HEK293T (cell line): ENCODE measurements around the gene GAB2.
"Not testable (repeated sequence)": the region's sequence is repeated elsewhere in the genome, so short reads cannot be mapped to it uniquely, and the experiment has no call there.

Experiments
- CTCF ChIA-PET: fragments of 350-600 bp; formaldehyde crosslinking; extraction: SDS; loops from one replicate; lab custom pipeline; 2021; ENCODE audit warnings: antibody characterized with exemption, inconsistent platforms; lab: Yijun Ruan, JAX
- POLR2A ChIA-PET: fragments of 350-600 bp; formaldehyde crosslinking; extraction: SDS; loops from one replicate; lab custom pipeline; 2020; ENCODE audit warnings: antibody characterized with exemption, inconsistent platforms; lab: Yijun Ruan, JAX
- DNase-seq: peaks from one replicate; pipeline ENCODE4 v3.0.0; 2012; ENCODE audit warnings: mixed read lengths; ENCODE audit errors: extremely low spot score
- ARNT ChIP-seq: fragments of 450-650 bp; IDR thresholded peaks from 2 replicates; pipeline ENCODE4 v1.6.1; 2017; ENCODE audit warnings: mild to moderate bottlenecking
- BHLHE40 ChIP-seq: fragments of 450-650 bp; IDR thresholded peaks from 2 replicates; pipeline ENCODE4 v1.6.1; 2016; ENCODE audit warnings: mild to moderate bottlenecking, moderate library complexity, borderline replicate concordance
- CTBP1 ChIP-seq: fragments of 450-650 bp; IDR thresholded peaks from 2 replicates; pipeline ENCODE4 v1.6.1; 2016; ENCODE audit warnings: borderline replicate concordance
- ELF4 ChIP-seq: fragments of 450-650 bp; IDR thresholded peaks from 2 replicates; pipeline ENCODE4 v1.6.1; 2017; ENCODE audit warnings: antibody characterized with exemption
- FOXA1 ChIP-seq: fragments of 450-650 bp; IDR thresholded peaks from 2 replicates; pipeline ENCODE4 v1.6.1; 2016; ENCODE audit warnings: mild to moderate bottlenecking
- FOXK2 ChIP-seq: fragments of 450-650 bp; IDR thresholded peaks from 2 replicates; pipeline ENCODE4 v1.6.1; 2016; ENCODE audit warnings: mild to moderate bottlenecking
- FOXM1 ChIP-seq: fragments of 450-650 bp; IDR thresholded peaks from 2 replicates; pipeline ENCODE4 v1.6.1; 2017; ENCODE audit warnings: mild to moderate bottlenecking, borderline replicate concordance
- HDGF ChIP-seq: fragments of 450-650 bp; IDR thresholded peaks from 2 replicates; pipeline ENCODE4 v1.6.1; 2017; ENCODE audit warnings: antibody characterized with exemption, borderline replicate concordance
- L3MBTL2 ChIP-seq: fragments of 450-650 bp; conservative IDR thresholded peaks from 2 replicates; pipeline ENCODE4 v1.6.1; 2016; ENCODE audit warnings: mild to moderate bottlenecking
- LEF1 ChIP-seq: fragments of 450-650 bp; IDR thresholded peaks from 2 replicates; pipeline ENCODE4 v1.6.1; 2017; ENCODE audit warnings: mild to moderate bottlenecking, borderline replicate concordance
- NFRKB ChIP-seq: fragments of 450-650 bp; IDR thresholded peaks from 2 replicates; pipeline ENCODE4 v1.6.1; 2016; ENCODE audit warnings: mild to moderate bottlenecking, moderate library complexity
- SP1 ChIP-seq: fragments of 450-650 bp; IDR thresholded peaks from 2 replicates; pipeline ENCODE4 v1.6.1; 2017
- SUZ12 ChIP-seq: fragments of 450-650 bp; IDR thresholded peaks from 2 replicates; pipeline ENCODE4 v1.6.1; 2016; ENCODE audit warnings: mild to moderate bottlenecking
- TARDBP ChIP-seq: fragments of 450-650 bp; IDR thresholded peaks from 2 replicates; pipeline ENCODE4 v1.6.1; 2016
- ZNF384 ChIP-seq: fragments of 450-650 bp; IDR thresholded peaks from 2 replicates; pipeline ENCODE4 v1.6.1; 2016
- TF ChIP-seq, protein P1 (sequence below): fragments of 450-650 bp; IDR thresholded peaks from 2 replicates; pipeline ENCODE4 v1.6.1; 2016

The GAB2 gene

DNA sequence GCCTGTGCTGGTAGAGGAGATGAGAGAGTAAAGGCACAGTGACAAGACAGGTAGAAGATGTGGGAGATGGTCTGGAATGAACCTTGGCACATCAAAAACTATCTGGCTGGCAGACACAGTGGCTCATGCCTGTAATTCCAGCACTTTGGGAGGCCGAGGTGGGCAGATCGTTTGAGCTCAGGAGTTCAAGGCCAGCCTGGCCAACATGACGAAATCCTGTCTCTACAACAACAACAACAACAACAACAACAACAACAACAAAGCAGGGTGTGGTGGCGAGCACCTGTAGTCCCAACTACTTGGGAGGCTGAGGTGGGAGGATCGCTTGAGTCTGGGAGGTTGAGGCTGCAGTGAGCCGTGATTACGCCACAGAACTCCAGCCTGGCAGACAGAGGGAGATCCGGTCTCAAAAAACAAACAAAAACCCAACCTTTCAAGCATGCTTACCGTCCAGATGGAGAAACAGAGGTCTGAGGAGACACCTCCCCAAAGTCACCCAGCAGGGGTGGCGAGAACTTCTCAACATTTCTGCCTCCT is 240.9 kb downstream of the GAB2 start:
- ChIA-PET POLR2A (no interaction called here), CTCF (no interaction called here)
- TF ChIP-seq, protein P1, sequence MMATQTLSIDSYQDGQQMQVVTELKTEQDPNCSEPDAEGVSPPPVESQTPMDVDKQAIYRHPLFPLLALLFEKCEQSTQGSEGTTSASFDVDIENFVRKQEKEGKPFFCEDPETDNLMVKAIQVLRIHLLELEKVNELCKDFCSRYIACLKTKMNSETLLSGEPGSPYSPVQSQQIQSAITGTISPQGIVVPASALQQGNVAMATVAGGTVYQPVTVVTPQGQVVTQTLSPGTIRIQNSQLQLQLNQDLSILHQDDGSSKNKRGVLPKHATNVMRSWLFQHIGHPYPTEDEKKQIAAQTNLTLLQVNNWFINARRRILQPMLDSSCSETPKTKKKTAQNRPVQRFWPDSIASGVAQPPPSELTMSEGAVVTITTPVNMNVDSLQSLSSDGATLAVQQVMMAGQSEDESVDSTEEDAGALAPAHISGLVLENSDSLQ: no peak
- TF ChIP-seq SP1 (no peak), ZNF384 (no peak), FOXM1 (no peak), BHLHE40 (no peak), LEF1 (no peak), TARDBP (no peak), ARNT (no peak), NFRKB (no peak), FOXA1 (no peak), CTBP1 (no peak), ELF4 (no peak), FOXK2 (no peak), SUZ12 (no peak), HDGF (no peak), L3MBTL2 (no peak)
- DNase-seq: no peak

DNA sequence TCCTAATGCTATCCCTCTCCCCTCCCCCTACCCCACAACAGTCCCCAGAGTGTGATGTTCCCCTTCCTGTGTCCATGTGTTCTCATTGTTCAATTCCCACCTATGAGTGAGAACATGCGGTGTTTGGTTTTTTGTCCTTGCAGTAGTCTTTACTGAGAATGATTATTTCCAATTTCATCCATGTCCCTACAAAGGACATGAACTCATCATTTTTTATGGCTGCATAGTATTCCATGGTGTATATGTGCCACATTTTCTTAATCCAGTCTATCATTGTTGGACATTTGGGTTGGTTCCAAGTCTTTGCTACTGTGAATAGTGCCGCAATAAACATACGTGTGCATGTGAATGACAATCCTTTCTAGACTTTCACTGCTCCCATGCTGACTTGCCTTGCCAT is 241.8 kb downstream of the GAB2 start:
- DNase-seq, CTCF ChIA-PET, POLR2A ChIA-PET: not testable (repeated sequence)

DNA sequence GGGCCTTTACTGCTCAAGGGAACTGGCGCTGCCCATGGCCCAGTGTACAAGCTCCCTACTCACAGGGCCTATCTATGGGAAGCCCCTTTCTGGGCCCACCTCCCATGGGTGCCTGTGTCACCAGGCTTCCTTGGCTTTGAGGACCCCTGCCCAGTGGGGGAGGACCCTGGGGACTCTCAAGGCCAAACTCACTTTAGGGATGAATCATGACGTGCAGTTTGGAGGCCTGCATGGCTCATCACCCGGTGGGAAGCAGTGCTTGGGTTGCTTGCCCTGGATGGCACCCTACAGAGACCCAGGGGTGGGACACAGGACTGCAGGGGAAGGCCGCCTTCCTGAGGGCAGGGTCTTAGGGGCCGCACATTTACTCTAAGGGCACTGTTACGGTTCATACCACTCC is 245.7 kb downstream of the GAB2 start:
- no peak for DNase-seq
- ChIA-PET CTCF (no interaction called here), POLR2A (no interaction called here)
- no peak for TF ChIP-seq SUZ12
- no peak for TF ChIP-seq ELF4
- no peak for TF ChIP-seq BHLHE40
- no peak for TF ChIP-seq FOXK2
- no peak for TF ChIP-seq SP1
- TF ChIP-seq L3MBTL2: no peak
- no peak for TF ChIP-seq LEF1
- TF ChIP-seq HDGF: no peak
- no peak for TF ChIP-seq FOXA1

DNA sequence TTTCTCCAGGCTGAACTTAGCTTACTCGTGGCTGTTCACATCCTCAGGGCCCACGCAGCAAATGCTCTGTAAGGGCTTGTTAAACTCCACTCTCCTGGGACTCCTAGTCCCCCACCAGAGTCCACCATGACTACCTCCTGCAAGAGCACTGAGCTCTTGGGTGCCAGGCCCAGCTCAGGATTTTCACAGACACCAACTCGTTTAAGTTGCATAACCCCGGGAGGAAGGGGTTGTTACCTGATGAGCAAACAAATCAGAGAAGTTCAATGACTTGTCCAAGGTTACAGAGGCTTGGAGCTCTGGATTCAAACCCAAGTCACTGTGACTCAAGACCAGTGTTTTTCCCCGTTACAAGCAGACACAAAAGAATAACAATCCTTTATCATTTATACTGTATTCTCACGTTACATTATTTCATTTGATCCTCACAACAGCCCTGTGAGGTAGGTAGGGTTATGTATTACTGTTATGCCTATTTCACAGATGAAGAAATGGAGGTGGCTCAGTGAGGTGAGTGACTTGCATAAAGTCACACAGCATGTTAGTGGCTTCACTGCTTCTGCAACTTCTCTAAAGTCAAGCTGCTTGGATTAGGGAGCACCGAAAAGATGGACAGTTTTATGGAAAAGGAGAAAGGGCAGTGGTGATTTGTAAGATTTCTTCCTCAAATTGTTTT is 246.6 kb downstream of the GAB2 start:
- DNase-seq: no peak
- ChIA-PET CTCF (no interaction called here), POLR2A (no interaction called here)
- no peak for TF ChIP-seq ZNF384

DNA sequence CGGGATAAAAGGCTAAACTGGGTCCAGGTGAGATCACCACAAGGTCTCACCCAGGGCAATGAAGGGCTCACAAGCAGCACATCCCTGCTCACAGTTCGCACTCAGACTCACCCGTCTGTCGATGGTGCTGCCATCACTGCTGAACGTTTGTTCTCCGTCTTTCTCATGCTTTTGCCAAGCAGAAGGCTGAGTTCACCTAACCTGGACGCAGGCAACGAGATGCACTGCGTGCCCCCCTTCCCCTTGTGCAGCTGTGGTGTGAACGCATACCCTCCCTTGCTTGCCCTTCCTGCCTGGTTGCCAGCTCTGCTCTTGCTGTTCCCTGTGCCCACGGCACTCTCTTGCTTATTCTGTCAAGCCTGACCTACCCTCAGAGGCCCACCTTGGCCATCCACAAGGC is 247.2 kb downstream of the GAB2 start:
- TF ChIP-seq CTBP1: no peak
- no peak for TF ChIP-seq TARDBP
- no peak for TF ChIP-seq FOXA1
- no peak for TF ChIP-seq FOXK2
- no peak for TF ChIP-seq L3MBTL2
- no peak for TF ChIP-seq FOXM1
- TF ChIP-seq HDGF: no peak
- no peak for TF ChIP-seq SP1
- no peak for TF ChIP-seq ARNT
- no peak for TF ChIP-seq BHLHE40
- no peak for DNase-seq
- POLR2A ChIA-PET: no interaction called here
- CTCF ChIA-PET: no interaction called here

DNA sequence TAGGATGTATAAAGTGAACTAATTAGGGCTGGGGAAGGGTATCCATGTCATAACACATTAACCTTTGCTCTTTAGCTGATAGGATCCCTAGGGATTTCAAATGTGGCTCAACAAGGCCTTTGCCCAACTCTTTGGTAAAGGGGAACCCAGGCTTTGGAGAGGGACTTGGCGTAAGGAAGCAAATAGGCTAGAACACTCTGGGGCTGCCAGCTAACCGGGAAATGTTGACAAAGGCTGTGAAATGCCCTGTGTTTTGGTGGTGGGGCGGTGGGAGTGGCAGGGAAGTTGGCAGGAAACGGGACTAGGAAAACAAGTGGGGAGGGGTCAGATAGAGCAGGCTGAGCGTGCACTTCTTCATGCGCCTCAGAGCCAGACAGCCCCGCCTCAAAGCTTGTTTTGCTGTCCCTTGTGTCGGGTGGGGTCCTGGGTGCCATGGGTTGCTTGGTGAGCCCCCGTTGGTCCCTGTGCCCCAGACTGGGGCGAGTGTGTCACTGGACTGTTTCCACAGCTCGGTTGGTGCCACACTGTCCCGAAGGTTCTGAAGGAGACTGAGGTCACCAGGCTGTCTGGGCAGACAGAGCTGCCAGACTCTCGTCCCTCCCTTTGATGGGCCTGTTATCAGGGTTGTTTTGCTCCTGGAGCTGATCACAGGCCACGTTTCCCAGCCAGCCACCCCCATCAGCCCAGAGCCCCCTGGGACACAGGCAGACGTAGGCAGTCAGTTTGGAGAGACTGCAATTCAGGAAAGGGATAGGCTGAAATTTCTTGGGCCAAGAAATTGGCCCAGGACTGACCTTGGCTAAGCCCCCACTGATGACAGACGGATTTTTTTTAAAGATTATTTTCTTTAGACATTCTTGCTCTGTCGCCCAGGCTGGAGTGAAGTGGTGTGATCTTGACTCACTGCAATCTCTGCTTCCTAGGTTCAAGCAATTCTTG is 248.8 kb downstream of the GAB2 start:
- ChIA-PET POLR2A (interaction anchor here (1.6 kb wide), 1 partner anchor 29 kb away, joined by 7 read pairs; the partner anchor contains the start of gene ALG8), CTCF (no interaction called here)
- DNase-seq: no peak
- no peak for TF ChIP-seq L3MBTL2
- no peak for TF ChIP-seq LEF1
- no peak for TF ChIP-seq SUZ12
- no peak for TF ChIP-seq FOXK2
- no peak for TF ChIP-seq CTBP1
- no peak for TF ChIP-seq ZNF384
- TF ChIP-seq TARDBP: no peak
- no peak for TF ChIP-seq FOXA1
- no peak for TF ChIP-seq ELF4
- TF ChIP-seq BHLHE40: no peak
- no peak for TF ChIP-seq SP1
- TF ChIP-seq FOXM1: no peak
- TF ChIP-seq, protein P1: no peak
- no peak for TF ChIP-seq NFRKB
- TF ChIP-seq ARNT: no peak
- TF ChIP-seq HDGF: no peak
